MM.1S (cell line): ENCODE measurements around the gene BBS5.

Source experiments
- DNase-seq: peaks from one replicate; pipeline ENCODE4 v3.0.0-alpha.2; 2015
- H2AFZ ChIP-seq: fragments of 300-600 bp; sonication (generic); 2 replicates; pipeline ENCODE4 v1.6.0; 2016; ENCODE audit warnings: antibody characterized with exemption, low read length
- H3F3A ChIP-seq: fragments of 300-600 bp; sonication (generic); 2 replicates; pipeline ENCODE4 v1.6.1; 2016; ENCODE audit warnings: mild to moderate bottlenecking, antibody characterized with exemption, low read length, moderate library complexity, mixed read lengths; ENCODE audit not compliant: insufficient read depth
- H3K27ac ChIP-seq: fragments of 300-600 bp; sonication (generic); 2 replicates; pipeline ENCODE4 v1.5.1; 2016; ENCODE audit warnings: mild to moderate bottlenecking, low read length
- H3K27me3 ChIP-seq: fragments of 300-600 bp; sonication (generic); replicated peaks from 2 replicates; pipeline ENCODE4 v1.6.0; 2016; ENCODE audit warnings: low read length; ENCODE audit not compliant: insufficient read depth
- H3K36me3 ChIP-seq: fragments of 300-600 bp; sonication (generic); replicated peaks from 2 replicates; pipeline ENCODE4 v1.6.1; 2016; ENCODE audit warnings: mild to moderate bottlenecking, low read length, mixed read lengths; ENCODE audit not compliant: insufficient read depth
- H3K4me1 ChIP-seq: fragments of 300-600 bp; sonication (generic); 2 replicates; pipeline ENCODE4 v1.6.1; 2016; ENCODE audit warnings: low read length, mixed read lengths
- H3K4me2 ChIP-seq: fragments of 300-600 bp; sonication (generic); 2 replicates; pipeline ENCODE4 v1.6.0; 2016; ENCODE audit warnings: low read depth, low read length
- H3K4me3 ChIP-seq: fragments of 300-600 bp; sonication (generic); 2 replicates; pipeline ENCODE4 v1.5.1; 2016; ENCODE audit warnings: low read length, mixed read lengths
- H3K79me2 ChIP-seq: fragments of 300-600 bp; sonication (generic); 2 replicates; pipeline ENCODE4 v1.6.1; 2016; ENCODE audit warnings: mixed run types, low read length, mixed read lengths
- H3K9ac ChIP-seq: fragments of 300-600 bp; sonication (generic); 2 replicates; pipeline ENCODE4 v1.6.1; 2016; ENCODE audit warnings: low read length, mixed read lengths
- H3K9me2 ChIP-seq: fragments of 300-600 bp; sonication (generic); replicated peaks from 2 replicates; pipeline ENCODE4 v1.6.1; 2016; ENCODE audit warnings: mild to moderate bottlenecking, low read length, mixed read lengths; ENCODE audit not compliant: insufficient read depth
- H3K9me3 ChIP-seq: fragments of 300-600 bp; sonication (generic); replicated peaks from 2 replicates; pipeline ENCODE4 v1.6.1; 2016; ENCODE audit warnings: mild to moderate bottlenecking, low read length, mixed read lengths; ENCODE audit not compliant: insufficient read depth
- H4K20me1 ChIP-seq: fragments of 300-600 bp; sonication (generic); 2 replicates; pipeline ENCODE4 v1.6.1; 2016; ENCODE audit warnings: mild to moderate bottlenecking, low read length, moderate library complexity, mixed read lengths; ENCODE audit not compliant: insufficient read depth
- EZH2 ChIP-seq: fragments of 300-600 bp; sonication (generic); optimal IDR thresholded peaks from 2 replicates; pipeline ENCODE3; 2017; ENCODE audit warnings: low read depth, mild to moderate bottlenecking, antibody characterized with exemption, low read length, mixed read lengths
- EZH2phosphoT487 ChIP-seq: fragments of 300-600 bp; sonication (generic); IDR thresholded peaks from 2 replicates; pipeline ENCODE4 v1.6.1; 2018; ENCODE audit warnings: antibody characterized with exemption, low read length
- TF ChIP-seq, protein P1 (sequence below): fragments of 300-600 bp; sonication (generic); IDR thresholded peaks from 2 replicates; pipeline ENCODE4 v1.5.1; 2016; ENCODE audit warnings: antibody characterized with exemption, low read length, mixed read lengths

BBS5 gene

DNA sequence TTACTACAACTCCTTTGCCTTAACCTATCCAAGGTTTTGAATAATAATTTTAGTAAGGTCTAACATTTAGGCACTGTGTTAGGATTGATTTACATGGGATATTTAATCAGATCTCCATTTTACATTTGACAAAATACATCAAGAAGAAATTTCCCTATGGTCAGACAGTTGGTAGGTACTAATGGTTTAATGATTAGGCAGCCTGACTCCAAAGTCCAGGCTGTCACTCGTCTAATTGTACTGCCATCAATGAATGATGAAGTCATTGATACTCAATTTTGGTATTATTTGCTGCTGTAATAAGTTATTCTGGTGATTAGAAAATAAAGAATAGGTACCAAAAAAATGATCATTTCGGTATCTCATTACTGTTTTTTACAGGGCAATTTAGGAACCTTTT, 14.1 kb downstream of the BBS5 start:
- H4K20me1 ChIP-seq = no peaks in the 10 kb centered on the region
- H3K36me3 ChIP-seq = no peaks in the 10 kb centered on the region
- no peaks in the 10 kb centered on the region for H3K9me3 ChIP-seq
- H3F3A ChIP-seq = no peaks in the 10 kb centered on the region
- DNase-seq = no peak
- no peak overlapping the region for H3K4me2 ChIP-seq
- H3K9me2 ChIP-seq = no peaks in the 10 kb centered on the region
- H2AFZ ChIP-seq = no peak overlapping the region
- TF ChIP-seq, protein P1, sequence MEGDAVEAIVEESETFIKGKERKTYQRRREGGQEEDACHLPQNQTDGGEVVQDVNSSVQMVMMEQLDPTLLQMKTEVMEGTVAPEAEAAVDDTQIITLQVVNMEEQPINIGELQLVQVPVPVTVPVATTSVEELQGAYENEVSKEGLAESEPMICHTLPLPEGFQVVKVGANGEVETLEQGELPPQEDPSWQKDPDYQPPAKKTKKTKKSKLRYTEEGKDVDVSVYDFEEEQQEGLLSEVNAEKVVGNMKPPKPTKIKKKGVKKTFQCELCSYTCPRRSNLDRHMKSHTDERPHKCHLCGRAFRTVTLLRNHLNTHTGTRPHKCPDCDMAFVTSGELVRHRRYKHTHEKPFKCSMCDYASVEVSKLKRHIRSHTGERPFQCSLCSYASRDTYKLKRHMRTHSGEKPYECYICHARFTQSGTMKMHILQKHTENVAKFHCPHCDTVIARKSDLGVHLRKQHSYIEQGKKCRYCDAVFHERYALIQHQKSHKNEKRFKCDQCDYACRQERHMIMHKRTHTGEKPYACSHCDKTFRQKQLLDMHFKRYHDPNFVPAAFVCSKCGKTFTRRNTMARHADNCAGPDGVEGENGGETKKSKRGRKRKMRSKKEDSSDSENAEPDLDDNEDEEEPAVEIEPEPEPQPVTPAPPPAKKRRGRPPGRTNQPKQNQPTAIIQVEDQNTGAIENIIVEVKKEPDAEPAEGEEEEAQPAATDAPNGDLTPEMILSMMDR = no peak
- TF ChIP-seq EZH2 = no peak
- no peak for TF ChIP-seq EZH2phosphoT487
- no peak overlapping the region for H3K27ac ChIP-seq
- H3K79me2 ChIP-seq = no peaks in the 10 kb centered on the region
- H3K27me3 ChIP-seq = no peaks in the 10 kb centered on the region
- H3K9ac ChIP-seq = no peak overlapping the region
- no peaks in the 10 kb centered on the region for H3K4me1 ChIP-seq
- H3K4me3 ChIP-seq = no peak overlapping the region

DNA sequence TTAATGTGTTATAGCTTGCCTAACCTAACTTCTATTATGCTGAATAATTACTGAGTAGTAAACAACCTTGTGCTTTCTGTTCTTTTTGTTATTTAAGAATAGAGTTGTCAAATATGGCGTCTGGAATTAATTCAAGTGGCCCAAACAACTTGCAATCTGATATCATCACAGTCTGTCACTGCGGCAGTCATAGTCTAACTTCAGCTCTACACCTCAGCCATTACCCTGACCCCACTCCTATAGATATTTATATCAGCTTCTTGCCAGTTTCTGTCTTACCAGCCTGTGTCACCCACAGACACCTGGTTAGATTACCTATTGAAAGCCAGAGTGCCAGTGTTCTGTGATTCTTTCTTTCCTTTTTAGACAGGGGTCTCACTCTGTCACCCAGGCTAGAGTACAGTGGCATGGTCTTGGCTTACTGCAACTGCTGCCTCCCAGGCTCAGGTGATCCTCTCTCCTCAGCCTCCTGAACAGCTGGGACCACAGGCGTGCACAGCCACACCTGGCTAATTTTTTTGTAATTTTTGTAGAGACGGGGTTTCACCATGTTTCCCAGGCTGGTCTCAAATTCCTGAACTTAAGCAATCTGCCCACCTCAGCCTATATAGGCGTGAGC, 16.1 kb downstream of the BBS5 start:
- Histone ChIP-seq H3K4me3 (no peak overlapping the region), H3K27me3 (no peaks in the 10 kb centered on the region), H3K9ac (no peak overlapping the region), H3K79me2 (no peaks in the 10 kb centered on the region), H3K9me2 (no peaks in the 10 kb centered on the region), H3K36me3 (no peaks in the 10 kb centered on the region), H3K27ac (no peak overlapping the region), H3K9me3 (no peaks in the 10 kb centered on the region), H4K20me1 (no peaks in the 10 kb centered on the region), H2AFZ (no peak overlapping the region), H3F3A (no peaks in the 10 kb centered on the region), H3K4me1 (no peaks in the 10 kb centered on the region), H3K4me2 (no peak overlapping the region)
- DNase-seq = no peak
- TF ChIP-seq EZH2phosphoT487 (no peak), EZH2 (no peak)
- TF ChIP-seq, protein P1 = no peak

DNA sequence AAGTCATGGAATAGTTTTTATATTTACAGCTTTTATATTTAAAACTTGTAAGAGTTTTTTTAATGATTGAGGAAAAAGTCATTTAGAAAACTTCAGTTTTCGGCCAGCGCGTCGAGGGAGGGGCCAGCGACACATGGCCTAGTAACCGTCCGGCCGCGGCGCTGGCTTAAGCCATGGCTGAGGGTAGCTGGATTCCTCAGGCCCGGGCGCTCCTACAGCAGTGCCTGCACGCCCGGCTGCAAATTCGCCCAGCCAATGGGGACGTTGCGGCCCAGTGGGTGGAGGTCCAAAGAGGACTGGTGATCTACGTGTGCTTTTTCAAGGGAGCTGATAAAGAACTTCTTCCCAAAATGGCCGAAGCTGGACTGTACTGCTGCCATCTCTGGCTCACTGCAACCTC, 25.4 kb downstream of the BBS5 start:
- H3K27ac ChIP-seq = no peak overlapping the region
- no peaks in the 10 kb centered on the region for H3K79me2 ChIP-seq
- H3K4me1 ChIP-seq = no peaks in the 10 kb centered on the region
- no peak overlapping the region for H3K9ac ChIP-seq
- no peaks in the 10 kb centered on the region for H3K9me2 ChIP-seq
- DNase-seq = no peak
- TF ChIP-seq EZH2 = no peak
- no peak overlapping the region for H2AFZ ChIP-seq
- H4K20me1 ChIP-seq = no peaks in the 10 kb centered on the region
- no peaks in the 10 kb centered on the region for H3K27me3 ChIP-seq
- H3F3A ChIP-seq = no peaks in the 10 kb centered on the region
- no peaks in the 10 kb centered on the region for H3K36me3 ChIP-seq
- H3K4me3 ChIP-seq = no peak overlapping the region
- H3K4me2 ChIP-seq = no peak overlapping the region
- H3K9me3 ChIP-seq = no peaks in the 10 kb centered on the region

DNA sequence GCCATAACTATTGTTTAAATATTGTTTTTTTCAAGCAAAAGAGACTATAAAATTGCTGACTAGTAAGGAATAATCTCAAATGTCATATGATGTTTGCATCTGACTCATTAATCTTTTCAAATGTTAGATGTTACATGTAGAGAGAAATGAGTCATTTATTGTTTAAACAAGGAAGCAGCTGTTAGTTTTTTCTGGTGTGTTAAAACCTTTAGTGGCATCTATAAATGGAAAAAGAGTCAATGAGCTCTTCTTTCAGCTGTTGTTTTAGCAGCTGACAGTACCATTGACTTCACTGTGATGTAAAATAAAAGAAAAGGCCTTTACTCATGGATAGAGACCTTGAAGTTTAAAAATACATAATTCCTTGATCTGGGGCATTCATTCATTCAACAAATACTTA, 28.4 kb downstream of the BBS5 start:
- TF ChIP-seq EZH2phosphoT487 (no peak), EZH2 (no peak)
- TF ChIP-seq, protein P1 = no peak
- Histone ChIP-seq H3K4me2 (no peak overlapping the region), H3F3A (no peaks in the 10 kb centered on the region), H3K27ac (no peak overlapping the region), H3K4me3 (no peak overlapping the region), H3K9me3 (no peaks in the 10 kb centered on the region), H3K79me2 (no peaks in the 10 kb centered on the region), H3K9ac (no peak overlapping the region), H4K20me1 (no peaks in the 10 kb centered on the region), H3K36me3 (no peaks in the 10 kb centered on the region), H2AFZ (no peak overlapping the region), H3K4me1 (no peaks in the 10 kb centered on the region), H3K9me2 (no peaks in the 10 kb centered on the region), H3K27me3 (no peaks in the 10 kb centered on the region)
- DNase-seq = peak; percentile 10
